HK-2 (cell line): ENCODE results near the gene TMEM106C.

ENCODE experiments used
- DNase-seq: peaks from one replicate; pipeline ENCODE4 v3.0.0-alpha.2; 2018; ENCODE audit not compliant: unreplicated experiment

Gene TMEM106C, protein sequence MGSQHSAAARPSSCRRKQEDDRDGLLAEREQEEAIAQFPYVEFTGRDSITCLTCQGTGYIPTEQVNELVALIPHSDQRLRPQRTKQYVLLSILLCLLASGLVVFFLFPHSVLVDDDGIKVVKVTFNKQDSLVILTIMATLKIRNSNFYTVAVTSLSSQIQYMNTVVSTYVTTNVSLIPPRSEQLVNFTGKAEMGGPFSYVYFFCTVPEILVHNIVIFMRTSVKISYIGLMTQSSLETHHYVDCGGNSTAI

DNA sequence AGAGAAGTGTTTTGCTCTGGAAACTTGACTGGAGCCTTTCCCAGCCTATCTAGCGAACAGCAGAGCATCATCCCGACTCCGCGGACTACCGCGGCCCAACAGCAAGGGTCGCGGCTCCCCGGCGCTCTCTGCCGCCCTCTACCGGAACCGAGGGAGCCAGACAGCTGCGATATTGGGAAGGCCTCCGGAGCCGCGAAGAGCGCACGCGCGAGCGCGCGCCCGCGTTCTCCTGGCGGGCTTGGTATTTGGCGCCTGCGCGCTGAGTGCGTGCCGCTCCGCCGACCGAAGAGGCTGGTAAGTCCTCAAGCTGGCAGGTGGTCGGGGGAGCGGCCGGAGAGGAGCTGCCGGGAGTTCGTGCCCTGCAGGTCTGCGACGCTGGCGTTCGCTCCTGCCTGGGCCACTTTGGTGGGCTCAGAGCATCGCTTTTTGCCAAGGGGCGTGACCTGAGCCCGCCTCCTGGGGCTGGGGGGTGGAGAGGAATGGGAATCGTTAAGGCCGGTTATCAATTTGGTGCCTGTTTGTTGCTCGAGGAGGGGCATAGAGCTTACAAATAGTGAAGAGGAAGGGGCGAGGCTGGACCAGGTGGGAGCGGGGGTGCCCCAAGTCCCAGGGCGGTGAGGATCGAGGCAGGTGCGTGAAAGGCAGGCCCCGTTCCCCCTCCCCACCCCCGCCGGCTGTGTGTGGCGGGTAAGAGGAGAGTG is at the start of gene TMEM106C:
TSS of gene TMEM106C (plus strand) at position 257 of the 701 bp plus-strand sequence. CDS start 641 bp downstream, outside the sequence.
- DNase-seq = peak; percentile 94

DNA sequence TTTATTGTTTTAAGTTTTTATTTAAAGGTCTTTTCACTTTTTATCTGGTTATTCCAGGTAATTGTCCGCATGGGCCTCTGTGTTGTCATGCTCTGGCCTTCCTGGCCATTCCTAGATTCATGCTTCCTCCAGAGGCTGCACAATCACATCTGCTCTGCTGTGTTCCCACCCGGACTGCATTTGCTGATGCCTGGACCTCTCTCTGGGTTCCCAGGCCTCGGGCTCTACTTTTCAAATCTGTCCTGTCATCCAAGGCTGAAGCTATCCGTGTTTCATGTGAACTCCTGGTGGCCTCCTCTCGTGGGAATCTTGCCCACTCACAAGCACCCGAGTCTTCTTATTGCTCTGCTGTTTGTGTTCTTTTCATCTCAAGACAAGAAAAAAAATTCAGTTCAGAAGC is 42.5 kb upstream of the TMEM106C start:
- DNase-seq = no peak

DNA sequence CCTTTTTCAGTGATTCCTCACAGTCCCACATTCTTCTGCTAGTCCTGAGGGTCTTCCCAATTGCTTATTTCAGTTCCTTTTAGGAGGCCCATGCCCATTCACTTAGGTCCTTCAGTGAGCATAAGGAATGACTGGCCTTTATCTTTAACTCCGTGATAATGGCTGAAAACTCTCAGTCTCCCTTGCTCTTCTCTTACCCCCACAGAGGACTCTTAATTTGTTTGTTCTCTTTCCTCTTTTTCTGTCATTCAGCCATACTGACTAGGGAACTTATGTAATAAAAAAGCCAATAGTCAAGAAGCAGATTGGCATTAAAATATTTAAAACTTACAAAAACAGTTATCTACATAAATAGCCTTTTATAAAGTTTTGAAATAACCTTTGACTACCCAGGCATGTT is 41.5 kb upstream of the TMEM106C start:
- no peak for DNase-seq

DNA sequence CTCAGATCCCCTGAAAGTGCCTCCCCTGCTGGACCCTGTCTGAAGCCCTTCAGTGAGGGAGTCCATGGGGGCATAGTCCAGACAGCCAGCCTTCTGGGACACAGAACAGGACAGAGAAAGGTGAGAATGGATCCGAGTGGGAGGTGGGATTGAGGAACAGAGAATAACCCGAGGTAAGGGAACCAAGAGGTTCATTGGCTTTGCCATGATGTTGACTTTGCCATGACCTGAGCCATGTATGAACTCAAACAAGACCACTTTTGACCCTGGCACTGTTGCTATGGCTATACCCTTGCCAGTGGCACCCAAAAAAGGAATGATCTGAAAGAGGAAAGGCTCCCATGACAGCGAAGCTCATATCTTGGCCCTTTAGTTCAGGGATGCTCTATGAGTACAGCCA is 36.0 kb upstream of the TMEM106C start:
- DNase-seq = no peak

DNA sequence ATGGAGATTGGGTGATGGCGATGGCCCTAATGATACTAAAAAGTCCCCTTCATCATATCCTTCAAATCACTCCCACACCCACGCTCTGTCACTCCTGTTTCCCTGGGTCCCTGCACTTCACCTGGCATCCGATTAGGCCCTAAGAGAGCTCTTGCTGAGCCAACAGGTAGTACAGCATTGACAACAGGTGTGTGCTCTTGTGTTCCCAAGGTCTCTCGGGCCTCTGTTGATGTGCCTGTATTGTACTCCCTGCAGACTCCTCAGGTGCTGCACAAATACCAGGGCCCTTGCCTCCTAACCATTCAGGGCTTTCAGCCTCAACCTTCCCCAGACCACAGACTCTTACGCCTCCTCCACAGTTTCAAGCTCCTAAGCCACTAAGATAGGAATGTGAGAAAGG is 32.8 kb upstream of the TMEM106C start:
- DNase-seq = no peak

DNA sequence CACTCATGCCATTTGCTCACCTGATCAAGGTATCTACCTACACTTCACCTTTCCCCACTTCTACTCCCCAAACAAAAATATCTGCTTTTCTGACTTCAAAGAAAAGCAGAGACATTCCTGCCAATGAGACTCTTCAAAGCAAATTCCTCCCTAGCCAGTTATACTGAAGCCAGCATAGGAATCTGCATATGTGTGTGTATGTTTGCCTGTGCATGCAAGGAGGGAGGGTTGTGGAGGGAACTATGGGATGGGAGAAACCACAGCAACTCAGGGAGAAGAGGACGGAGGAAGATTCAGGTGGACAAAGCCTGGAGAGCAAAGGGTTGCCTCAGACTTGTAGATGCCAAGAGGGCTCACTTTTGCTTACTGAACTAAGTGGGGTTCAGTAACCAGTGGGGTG is 32.2 kb upstream of the TMEM106C start:
- no peak for DNase-seq

DNA sequence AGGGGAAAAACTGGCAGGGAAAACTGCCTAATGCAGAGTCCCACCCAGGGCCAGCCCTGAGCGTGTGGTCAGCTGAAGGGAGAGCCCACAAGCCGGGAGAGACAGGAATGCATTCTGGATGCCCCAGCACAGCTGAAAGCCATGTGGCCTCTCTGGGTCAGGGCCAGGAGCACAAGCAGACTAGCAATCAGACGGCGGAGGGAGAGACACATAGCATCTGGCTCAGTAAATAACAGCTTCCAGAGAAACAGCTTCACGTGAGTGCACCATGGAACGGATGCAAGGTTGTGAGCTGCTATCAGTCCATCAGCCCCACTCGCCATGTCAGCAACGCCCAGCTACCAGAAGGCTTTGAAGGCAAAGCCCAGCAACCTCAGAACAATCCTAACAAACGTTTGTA is 28.2 kb upstream of the TMEM106C start:
- no peak for DNase-seq

DNA sequence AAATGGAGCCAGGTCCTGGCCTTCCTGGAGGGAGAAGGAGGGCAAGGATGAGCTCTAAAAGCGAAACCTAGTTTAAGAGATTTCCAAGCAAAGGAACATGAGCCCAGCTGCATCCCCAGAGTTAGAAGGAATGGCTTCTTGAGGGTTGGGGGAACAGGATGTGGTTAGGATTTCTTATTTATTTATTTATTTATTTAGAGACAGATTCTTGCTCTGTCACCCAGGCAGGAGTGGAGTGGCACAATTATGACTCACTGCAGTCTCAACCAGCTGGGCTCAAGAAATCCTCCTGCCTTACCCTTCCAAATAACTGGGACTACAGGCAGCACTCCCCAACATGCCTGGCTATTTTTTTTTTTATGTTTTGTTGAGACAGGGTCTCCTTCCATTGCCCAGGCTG is 25.3 kb upstream of the TMEM106C start:
- no peak for DNase-seq

DNA sequence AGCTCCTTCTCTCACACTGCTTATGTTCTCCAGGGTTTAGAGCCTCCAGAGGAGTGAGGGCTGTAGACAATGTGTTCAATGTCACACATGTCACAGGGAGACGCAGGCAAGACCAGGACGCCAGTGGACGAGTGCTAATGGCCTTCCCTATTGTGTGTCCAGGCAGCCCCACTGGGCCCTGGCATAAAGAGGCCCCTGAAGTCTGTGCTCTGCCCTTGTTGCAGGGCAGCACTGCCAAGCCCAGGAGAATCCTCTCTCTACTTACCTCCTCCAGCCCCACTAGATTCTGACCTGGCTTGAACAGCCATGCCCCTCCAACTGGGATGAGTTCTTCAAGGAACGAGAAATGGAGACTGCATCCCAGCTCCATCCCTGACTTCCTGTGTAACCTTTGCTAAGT is 24.8 kb upstream of the TMEM106C start:
- no peak for DNase-seq

DNA sequence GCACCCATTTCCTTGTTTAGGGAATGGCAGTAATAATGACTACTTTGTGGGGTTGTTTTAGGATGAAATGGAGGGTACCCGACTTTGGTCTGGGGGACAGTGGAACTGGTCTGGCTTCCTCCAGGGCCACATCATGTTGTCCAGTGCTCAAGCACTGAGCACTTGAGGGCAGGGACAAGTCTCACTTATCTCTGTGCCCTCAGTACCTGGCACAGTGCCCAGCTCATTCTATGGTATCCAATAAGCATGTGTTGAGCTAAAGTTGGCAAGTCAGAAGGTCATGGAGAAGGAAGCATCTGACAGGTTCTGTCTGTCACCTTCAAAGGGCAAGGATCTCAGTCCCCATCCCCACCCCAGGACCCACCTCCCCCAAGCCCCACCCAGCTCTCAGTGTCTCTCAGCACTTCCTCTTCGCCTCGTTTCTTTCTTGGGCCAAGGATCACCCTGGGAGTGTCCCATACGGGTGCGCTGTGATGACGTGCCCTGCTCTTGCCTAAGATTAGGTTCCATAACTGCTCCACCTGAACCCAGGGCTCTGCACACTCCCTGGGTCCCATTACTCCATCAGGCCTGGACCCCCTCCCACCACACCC is 24.3 kb upstream of the TMEM106C start:
- no peak for DNase-seq

DNA sequence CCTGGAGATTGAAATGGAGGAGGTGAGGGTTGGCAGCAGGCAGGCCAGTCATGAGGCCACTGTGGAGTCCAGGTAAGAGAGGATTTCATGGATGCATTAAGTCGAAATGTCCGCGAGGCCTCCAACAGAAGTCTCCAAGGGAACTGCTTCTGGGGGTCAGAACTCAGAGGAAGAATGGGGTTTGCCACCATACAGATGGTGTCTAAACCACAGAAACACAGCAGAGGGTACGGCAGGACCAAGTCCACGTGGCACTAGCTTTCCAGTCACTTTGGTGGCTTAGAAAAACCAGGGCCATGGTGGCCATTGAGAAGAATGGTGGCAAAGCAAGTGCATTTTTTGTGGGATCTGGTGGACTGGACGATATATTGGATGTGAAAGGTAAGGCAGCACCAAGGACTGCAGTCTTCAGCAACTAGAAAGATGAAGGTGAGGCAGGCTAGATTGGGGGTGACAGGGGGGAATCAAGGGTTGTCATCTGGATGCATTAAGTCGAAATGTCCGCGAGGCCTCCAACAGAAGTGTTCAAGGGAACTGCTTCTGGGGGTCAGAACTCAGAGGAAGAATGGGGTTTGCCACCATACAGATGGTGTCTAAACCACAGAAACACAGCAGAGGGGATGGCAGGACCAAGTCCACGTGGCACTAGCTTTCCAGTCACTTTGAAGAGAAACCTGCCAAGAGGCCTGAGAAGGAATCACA is 22.5 kb upstream of the TMEM106C start:
- DNase-seq = no peak

DNA sequence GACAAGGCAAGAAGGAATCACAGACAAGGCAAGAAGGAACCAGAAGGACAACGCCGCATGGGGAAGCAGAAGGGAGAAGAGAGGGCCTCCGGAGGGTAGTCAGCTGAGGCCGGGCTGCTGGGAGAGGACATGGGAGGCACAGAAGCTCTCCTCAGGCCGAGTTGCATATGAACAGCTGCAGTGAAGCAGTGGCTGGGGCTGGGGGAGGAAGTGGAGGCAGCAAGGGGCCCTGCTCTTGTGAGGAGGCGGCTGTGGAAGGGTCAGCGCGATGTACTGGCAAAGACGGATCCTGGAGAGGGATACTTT is 22.0 kb upstream of the TMEM106C start:
- no peak for DNase-seq

DNA sequence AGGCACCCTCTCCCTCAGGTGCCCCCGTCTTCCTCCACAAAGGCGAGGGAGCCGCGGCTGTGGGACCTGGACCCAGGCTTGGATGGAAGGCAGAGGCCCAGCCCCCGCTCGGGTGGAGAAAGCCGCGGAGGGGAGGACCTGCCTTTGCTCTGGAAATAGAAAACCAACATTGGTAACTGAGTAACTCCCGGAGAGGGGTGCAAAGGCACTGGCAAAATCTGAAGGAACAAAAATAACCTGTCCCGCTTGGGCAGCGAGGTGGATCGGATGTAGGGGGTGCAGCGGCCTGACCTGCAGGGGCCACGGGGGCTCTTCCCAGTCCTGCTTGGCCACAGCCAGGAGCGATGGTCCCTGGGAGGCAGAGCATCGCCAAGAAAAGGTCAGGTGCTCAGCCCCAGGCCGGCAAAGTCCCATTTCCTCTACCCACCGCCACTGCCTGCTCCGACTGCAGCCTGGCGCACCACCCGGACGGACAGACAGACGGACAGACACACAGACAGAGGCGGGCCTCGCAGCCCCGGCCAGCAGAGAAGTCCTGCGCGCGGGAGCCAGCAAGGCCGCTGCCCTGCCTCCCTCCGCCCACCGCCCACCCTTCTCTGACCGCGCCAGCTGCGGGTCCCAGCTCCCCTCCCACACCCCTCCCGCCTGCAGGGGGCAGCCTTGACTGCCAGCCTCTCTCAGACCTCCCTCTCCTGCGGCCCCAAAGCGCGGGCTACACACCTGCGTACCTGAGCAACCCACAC is 21.4 kb upstream of the TMEM106C start:
- peak; percentile 31 for DNase-seq

DNA sequence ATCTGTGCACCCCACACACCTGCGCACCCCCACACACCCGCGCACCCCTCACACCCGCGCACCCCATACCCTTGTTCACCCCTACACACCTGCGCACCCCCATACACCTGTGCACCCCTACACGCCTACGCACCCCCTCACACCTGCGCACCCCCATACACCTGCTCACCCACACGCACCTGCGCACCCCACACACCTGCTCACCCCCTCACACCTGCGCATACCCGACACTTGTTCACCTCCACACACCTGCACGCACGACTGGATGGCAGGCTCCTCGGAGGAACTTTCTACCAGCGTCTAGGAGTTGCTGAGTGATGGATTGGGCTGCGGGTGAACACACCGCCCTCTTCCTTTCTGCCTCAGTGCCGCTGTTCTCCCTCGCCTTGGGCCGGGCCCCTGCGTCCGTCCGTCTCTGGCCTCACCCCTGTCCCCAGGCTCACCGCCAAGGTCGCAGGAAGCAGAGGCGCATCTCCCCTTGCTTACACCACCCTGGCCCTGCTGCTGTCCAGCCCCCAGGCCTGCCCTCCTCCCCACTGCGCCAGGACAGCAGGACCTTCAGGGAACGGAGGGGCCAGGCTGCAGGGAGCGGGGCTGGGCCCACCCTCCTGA is 20.7 kb upstream of the TMEM106C start:
- DNase-seq = no peak

DNA sequence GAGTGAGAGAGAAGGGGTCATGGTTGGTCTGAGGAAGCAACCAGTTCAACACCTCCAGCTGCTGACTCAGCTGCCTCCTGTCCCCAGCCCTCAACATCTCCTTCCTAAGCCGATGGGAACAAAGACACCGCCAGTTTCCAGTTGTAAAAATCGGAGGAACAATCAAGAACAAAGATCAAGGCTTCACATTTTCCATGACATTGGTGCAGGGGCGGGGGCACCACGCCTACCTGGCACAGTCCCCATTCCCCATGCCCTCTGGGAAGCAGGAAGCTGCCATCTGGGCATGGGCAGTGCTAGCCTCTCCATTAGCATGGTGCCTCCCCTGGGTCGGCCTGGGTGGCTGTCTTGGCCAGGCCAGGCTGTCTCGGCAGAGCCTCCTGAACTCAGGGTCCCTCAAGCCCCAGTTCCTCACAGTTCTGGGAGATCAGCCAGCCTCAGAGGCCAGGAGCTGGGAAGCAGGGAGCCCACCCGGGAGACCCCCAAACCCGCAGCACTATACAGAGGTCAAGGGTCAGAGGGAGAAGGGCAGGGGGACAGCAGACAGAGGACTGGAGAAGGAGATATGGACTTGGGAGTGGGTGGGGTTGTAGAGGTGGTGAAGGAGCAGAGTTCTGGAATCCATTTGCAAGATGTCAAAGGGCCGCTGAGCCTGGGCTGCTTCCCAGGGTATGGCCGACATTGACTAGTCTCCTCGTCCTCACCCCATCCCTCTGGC is 19.6 kb upstream of the TMEM106C start:
- DNase-seq = no peak

DNA sequence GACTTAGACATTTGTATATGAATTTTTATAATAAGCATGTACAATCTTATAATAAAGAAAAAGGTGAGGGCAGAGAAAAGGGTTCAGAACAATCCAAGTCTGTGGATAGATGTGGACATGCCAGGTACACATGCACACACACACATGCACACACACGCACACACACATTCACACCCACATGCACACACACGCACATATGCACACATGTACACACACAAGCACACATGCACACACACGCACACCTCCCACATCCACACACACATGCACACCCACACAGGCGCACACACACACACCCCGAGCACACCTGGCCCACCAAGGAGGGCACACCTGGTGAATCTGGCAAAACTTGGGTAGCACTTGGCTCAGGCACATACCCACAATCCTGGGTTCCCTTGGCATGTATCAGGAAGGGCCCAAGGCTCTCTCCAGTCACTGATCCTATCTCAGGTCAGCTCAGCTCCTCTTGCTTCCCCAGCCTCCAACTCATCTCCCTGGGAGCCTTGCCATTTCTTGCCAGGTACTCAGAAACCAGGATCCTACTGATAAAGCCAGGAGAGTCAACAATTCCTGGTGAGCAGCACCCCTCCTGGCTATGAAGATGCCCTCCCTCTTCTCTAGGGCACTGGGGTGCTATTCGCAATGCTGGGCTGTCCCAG is 18.6 kb upstream of the TMEM106C start:
- no peak for DNase-seq

DNA sequence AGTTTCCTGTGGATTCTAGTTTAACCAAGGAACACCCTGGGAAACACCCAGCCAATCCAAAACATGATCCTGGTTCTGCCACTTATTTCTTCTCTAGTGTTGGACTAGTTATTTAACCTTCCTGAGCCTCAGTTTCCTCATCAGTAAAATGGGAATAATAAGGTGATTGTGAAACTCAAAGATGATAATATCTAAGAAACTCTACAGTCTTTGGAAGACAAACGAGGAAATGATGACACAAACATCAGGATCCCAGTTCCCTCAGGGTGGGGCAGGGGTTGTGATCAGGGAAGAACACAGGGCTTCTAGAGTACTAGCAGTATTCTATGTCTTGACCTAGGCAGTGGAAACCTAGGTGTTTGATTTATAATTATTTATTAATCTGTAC is 18.1 kb upstream of the TMEM106C start:
- DNase-seq = no peak

DNA sequence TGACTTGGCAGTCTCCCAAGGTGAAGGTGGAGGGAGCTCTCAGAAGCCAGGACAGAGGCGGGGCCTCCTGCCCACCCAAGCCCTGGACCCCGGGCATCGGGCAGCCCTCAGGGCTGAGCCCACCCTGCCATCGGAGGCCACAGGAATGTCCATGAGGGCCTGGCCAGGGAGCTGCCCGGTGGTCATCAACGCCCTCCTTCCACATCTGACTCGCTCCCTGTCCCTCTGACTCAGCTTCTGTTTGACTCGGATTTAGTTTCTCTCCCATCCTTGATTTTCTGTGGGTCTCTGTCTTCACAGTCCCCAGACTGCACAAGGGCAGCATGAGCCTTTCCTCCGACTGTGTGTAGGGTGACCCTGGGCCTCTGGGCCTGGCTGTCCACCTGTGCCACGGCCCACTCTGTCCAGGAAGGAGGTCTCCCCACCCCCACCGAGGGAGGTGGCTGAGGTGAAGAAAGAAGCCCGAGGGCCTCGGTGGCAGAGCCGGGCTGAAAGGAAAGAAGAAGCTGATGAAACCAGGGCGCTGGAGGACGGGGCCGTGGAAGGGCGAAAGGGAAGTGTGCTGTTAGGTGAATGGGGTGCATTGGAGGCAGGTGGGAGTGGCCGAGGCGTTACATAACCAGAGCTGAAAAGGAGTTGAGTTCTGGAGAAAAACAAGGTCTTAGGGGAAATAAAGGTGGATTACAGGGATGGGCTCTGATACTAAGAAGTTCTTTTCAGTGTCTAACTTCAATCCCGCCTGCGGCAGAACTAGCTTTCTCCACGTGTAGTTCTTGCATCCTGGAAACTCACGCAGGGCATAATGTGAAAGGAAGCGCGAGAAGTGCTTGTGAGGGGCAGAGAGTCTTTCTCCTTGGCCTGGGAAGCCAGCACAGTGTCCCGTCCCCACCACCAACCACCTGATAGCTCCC is 16.7 kb upstream of the TMEM106C start:
- DNase-seq = peak; percentile 31

DNA sequence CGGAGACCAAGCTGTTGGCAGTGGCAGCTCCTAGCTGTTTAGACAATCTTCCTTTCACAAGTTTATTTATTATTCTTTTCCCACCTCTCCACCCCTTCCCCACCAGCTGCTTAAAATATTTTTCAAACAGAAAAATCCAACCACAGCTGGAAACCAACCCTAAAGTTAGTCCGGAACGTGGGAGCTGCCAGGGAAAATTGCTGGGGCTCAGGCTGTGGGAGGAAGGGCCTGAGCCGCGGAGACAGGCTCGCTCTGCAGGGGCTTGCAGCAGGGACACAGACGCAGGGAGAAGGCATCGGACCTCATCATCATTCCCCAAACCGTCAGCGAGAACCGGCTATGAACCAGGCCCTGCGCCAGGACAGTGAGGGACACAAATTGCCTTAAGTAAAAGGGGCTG is 16.1 kb upstream of the TMEM106C start:
- DNase-seq = no peak
